Nephron progenitor cell (in vitro differentiated cells): Measurements from ENCODE around the gene LRFN2.

Experiments
- DNase-seq: peaks from one replicate; pipeline ENCODE4 v3.0.0; 2021
- H3K27ac Mint-ChIP-seq: 2 replicates; pipeline ENCODE4 v1.8.0; 2021; ENCODE audit warnings: mild to moderate bottlenecking, moderate library complexity, mixed read lengths
- H3K27me3 Mint-ChIP-seq: 2 replicates; pipeline ENCODE4 v1.8.0; 2021; ENCODE audit warnings: mild to moderate bottlenecking, low read depth, mixed read lengths; ENCODE audit not compliant: poor library complexity
- H3K36me3 Mint-ChIP-seq: 2 replicates; pipeline ENCODE4 v1.8.0; 2021; ENCODE audit warnings: low read depth, mixed read lengths
- H3K4me1 Mint-ChIP-seq: 2 replicates; pipeline ENCODE4 v1.8.0; 2021; ENCODE audit warnings: mixed read lengths
- H3K4me3 Mint-ChIP-seq: 2 replicates; pipeline ENCODE4 v1.8.0; 2021; ENCODE audit warnings: mild to moderate bottlenecking, moderate library complexity, mixed read lengths
- H3K9me3 Mint-ChIP-seq: 2 replicates; pipeline ENCODE4 v1.8.0; 2021; ENCODE audit warnings: mild to moderate bottlenecking, moderate library complexity, mixed read lengths
- TF ChIP-seq, protein P1 (sequence below): fragments of 200-600 bp; sonication (generic); IDR thresholded peaks from 2 replicates; pipeline ENCODE4 v1.5.0; 2021; ENCODE audit warnings: antibody characterized with exemption

Gene LRFN2

DNA sequence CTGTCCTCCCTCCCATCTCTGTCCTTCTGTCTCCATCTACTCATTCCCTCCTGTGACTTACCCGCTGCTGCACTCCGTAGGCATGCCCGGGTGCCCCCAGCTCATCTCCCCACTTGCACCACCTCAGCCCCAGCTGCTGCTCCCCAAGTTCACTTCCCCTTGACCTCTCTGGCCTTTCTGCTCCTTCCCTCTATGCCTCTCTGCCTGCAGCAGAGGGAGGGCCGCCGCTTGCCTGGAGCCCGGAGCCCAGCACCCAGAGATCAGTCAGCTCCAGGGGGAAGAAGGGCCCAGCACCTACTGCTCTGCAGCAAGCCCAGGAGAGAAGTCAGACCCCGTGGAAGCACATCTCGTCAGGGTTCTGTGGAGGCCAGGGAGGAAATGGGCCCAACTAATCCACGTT, 97.4 kb downstream of the LRFN2 start:
- no peak for DNase-seq
- Mint-ChIP-seq H3K36me3 (no peaks in the 10 kb centered on the region), H3K4me3 (no peak overlapping the region), H3K27ac (no peak overlapping the region), H3K9me3 (no peaks in the 10 kb centered on the region), H3K4me1 (peaks cover 29% of the 10 kb centered on the region), H3K27me3 (peaks cover 50% of the 10 kb centered on the region)
- TF ChIP-seq, protein P1, sequence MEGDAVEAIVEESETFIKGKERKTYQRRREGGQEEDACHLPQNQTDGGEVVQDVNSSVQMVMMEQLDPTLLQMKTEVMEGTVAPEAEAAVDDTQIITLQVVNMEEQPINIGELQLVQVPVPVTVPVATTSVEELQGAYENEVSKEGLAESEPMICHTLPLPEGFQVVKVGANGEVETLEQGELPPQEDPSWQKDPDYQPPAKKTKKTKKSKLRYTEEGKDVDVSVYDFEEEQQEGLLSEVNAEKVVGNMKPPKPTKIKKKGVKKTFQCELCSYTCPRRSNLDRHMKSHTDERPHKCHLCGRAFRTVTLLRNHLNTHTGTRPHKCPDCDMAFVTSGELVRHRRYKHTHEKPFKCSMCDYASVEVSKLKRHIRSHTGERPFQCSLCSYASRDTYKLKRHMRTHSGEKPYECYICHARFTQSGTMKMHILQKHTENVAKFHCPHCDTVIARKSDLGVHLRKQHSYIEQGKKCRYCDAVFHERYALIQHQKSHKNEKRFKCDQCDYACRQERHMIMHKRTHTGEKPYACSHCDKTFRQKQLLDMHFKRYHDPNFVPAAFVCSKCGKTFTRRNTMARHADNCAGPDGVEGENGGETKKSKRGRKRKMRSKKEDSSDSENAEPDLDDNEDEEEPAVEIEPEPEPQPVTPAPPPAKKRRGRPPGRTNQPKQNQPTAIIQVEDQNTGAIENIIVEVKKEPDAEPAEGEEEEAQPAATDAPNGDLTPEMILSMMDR: no peak

DNA sequence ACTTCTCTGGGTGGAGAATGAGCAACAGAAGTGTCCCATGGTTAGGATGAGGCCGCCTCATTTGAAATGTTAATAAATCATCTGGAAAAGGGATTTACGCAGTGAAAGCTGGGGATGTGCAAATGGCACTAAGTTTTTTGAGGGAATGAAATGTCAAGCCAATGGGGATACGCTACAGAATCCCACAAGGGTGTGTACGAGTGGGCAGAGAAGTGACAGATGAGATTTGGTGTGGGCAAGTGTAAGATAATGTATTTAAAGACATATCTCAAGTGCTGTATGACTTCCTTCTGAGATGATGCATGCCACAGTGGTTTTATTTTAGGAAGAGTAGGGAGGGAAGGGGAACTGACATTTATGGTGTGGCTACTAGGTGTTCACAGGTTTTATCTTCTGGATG, 100.6 kb downstream of the LRFN2 start:
- no peaks in the 10 kb centered on the region for H3K36me3 Mint-ChIP-seq
- H3K4me1 Mint-ChIP-seq: peaks cover 35% of the 10 kb centered on the region
- no peak overlapping the region for H3K27ac Mint-ChIP-seq
- H3K9me3 Mint-ChIP-seq: no peaks in the 10 kb centered on the region
- peaks cover 53% of the 10 kb centered on the region for H3K27me3 Mint-ChIP-seq
- no peak overlapping the region for H3K4me3 Mint-ChIP-seq
- TF ChIP-seq, protein P1: no peak
- no peak for DNase-seq

DNA sequence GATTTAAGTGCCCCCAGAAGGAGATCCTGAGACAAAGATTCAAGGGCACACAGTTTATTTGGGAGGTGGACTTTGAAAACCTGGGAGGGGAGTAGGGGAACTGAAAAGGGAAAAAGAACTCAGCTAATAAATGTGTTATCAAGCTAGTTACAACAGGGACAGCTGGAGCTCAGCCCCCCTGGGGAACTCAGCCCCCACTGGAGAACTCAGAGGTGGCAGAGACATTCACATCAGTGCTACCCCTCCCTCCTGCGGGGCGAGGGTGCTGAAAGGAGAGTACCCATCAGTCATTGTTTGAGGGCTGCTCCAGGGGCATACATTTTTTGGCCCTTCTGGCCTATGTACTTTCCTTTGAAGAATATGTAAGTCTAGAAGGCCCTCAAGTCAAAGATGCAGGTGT, 101.4 kb downstream of the LRFN2 start:
- DNase-seq: no peak
- H3K4me1 Mint-ChIP-seq: peaks cover 35% of the 10 kb centered on the region
- H3K9me3 Mint-ChIP-seq: no peaks in the 10 kb centered on the region
- no peaks in the 10 kb centered on the region for H3K36me3 Mint-ChIP-seq
- TF ChIP-seq, protein P1: no peak
- peak overlapping the region; percentile 13 for H3K27ac Mint-ChIP-seq
- H3K27me3 Mint-ChIP-seq: peaks cover 59% of the 10 kb centered on the region
- H3K4me3 Mint-ChIP-seq: no peak overlapping the region

DNA sequence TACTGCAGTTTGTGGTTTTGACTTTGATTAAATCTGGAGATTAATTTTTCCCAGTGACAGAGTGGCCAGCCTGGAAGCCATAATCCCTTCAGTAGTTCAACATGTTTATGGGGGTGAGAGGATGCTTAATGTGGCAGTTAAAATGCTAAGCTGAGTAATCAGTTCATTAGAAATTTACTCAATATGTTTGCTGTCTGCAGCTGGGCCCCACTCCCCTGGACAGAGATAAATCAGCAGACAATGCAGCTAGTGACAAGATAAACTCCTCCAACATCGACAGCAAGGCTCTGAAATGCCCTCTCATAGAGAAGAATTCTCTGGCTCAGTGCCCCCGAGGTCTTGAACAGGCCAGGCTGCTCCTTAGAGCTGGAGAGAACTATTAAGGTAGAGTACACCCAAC, 101.9 kb downstream of the LRFN2 start:
- H3K4me1 Mint-ChIP-seq: peaks cover 35% of the 10 kb centered on the region
- H3K27ac Mint-ChIP-seq: peak overlapping the region; percentile 13
- H3K27me3 Mint-ChIP-seq: peaks cover 64% of the 10 kb centered on the region
- no peak overlapping the region for H3K4me3 Mint-ChIP-seq
- no peaks in the 10 kb centered on the region for H3K36me3 Mint-ChIP-seq
- TF ChIP-seq, protein P1: no peak
- no peaks in the 10 kb centered on the region for H3K9me3 Mint-ChIP-seq
- no peak for DNase-seq

DNA sequence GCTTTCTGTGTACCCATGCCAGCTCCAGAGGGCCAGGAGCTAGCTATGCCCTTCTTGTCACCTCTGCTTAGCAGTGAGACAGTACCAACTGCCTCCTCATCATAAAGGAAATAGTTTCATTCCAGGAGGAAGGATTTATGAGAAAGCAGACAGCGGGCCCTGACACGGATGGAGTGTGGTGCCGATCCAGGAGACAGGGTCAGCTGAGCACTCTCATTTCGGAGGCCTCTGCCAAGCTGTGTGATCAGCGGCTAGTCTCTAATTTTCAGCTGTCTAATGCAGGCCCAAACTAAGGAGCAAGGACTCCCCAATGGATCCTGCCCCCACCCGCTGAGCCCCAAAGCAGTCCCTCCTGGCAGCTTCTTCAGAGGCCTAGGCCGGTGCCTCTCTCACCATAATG, 103.1 kb downstream of the LRFN2 start:
- no peaks in the 10 kb centered on the region for H3K9me3 Mint-ChIP-seq
- DNase-seq: no peak
- no peak overlapping the region for H3K27ac Mint-ChIP-seq
- H3K4me1 Mint-ChIP-seq: peaks cover 35% of the 10 kb centered on the region
- H3K27me3 Mint-ChIP-seq: peaks cover 65% of the 10 kb centered on the region
- no peak overlapping the region for H3K4me3 Mint-ChIP-seq
- H3K36me3 Mint-ChIP-seq: no peaks in the 10 kb centered on the region
- TF ChIP-seq, protein P1: no peak

DNA sequence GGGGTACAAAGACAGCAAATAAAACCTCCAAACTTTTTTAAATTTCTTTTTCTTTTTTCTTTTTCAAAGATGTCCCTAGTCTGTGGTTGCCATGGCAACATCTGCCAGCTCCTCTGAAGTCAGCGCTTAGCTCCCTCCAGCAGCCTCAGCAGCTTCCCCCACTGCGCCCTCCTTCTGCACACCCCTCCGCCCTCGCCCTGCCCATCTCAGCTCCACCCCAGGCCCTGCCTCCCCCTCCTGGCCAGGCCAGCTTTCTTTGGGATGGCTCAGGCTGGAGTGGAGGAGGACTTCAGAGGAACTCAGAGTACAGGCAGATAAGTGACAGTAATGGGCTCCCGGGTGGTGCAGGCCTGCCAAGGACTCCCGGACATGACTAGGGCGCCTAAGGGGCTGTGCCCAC, 104.6 kb downstream of the LRFN2 start:
- TF ChIP-seq, protein P1: no peak
- Mint-ChIP-seq H3K9me3 (no peaks in the 10 kb centered on the region), H3K27ac (no peak overlapping the region), H3K4me1 (peaks cover 36% of the 10 kb centered on the region), H3K27me3 (peaks cover 69% of the 10 kb centered on the region), H3K4me3 (no peak overlapping the region), H3K36me3 (no peaks in the 10 kb centered on the region)
- peak; percentile 32 for DNase-seq
